Adrenal gland (tissue), 12 donors: ENCODE measurements around the gene HYAL3. TPM values are rescaled to one million over a fixed set of nuclear protein-coding genes. Genes with fewer than 3 reads are reported as not detected.

ENCODE experiments used
- DNase-seq, 7 donors: peaks; one replicate each; pipeline ENCODE4 v3.0.0-alpha.2; 2019 to 2020
- H3K27ac ChIP-seq, 5 donors: fragments of 200-600 bp; sonication (generic) in 4 of 5; 1 replicate in 3 of 5; 2 replicates in 2 of 5; pipeline versions ENCODE4 v1.5.1 to v1.8.0; 2016 to 2020; ENCODE audit warnings: mild to moderate bottlenecking in 1 of 5
- H3K27me3 ChIP-seq: fragments of 200-600 bp; 2 replicates; pipeline ENCODE4 v1.8.0; 2021
- H3K36me3 ChIP-seq, 2 donors: fragments of 200-600 bp; replicated peaks in 1 of 2; 1 replicate in 1 of 2; 2 replicates in 1 of 2; pipeline versions ENCODE4 v1.5.1 to v1.8.0; 2018 to 2022
- H3K4me1 ChIP-seq, 2 donors: fragments of 200-600 bp; replicated peaks in 1 of 2; 1 replicate in 1 of 2; 2 replicates in 1 of 2; pipeline versions ENCODE4 v1.5.1 to v1.8.0; 2018 to 2021
- H3K4me3 ChIP-seq, 4 donors: fragments of 200-600 bp; sonication (generic) in 3 of 4; one replicate each; pipeline ENCODE4 v1.5.1; 2016 to 2018
- H3K9me3 ChIP-seq, 3 donors: fragments of 200-600 bp; sonication (generic) in 1 of 3; replicated peaks in 1 of 3; 1 replicate in 2 of 3; 2 replicates in 1 of 3; pipeline versions ENCODE4 v1.5.1 to v1.8.0; 2016 to 2021
- POLR2A ChIP-seq, 2 donors: fragments of 450-650 bp; IDR thresholded peaks; one replicate each; pipeline ENCODE4 v1.6.1; 2017; ENCODE audit warnings: antibody characterized with exemption in 2 of 2, mild to moderate bottlenecking in 2 of 2, moderate library complexity in 1 of 2
- WGBS, 4 donors: extraction: QIAGEN DNeasy Blood & Tissue Kit in 2 of 4; methylation state at CpG; one replicate each; pipeline versions ENCODE4 v1.1.5 to v1.1.7; 2013 to 2017; 5-methylcytosine and 5-hydroxymethylcytosine counted together
- intact Hi-C, 2 donors: fragments of 100-400 bp; cut with DNase I; formaldehyde crosslinking; loops; one replicate each; pipeline versions ENCODE4 v1.14.1 to v1.15.0; 2022 to 2023
- polyA plus RNA-seq, 3 donors: library from polyadenylated mRNA; stranded (reverse); fragments of 200-250 nt in 2 of 3; fragments of 350-450 nt in 1 of 3; fragmentation: Illumina TruSeq in 1 of 3; extraction: RNeasy Lipid Tissue Mini Kit (QIAGEN cat#74804) in 1 of 3; gene quantifications; one replicate each; pipeline ENCODE4 v1.2.3, GENCODE V29; 2013 to 2014
- total RNA-seq, 9 donors: library from RNA; depleted of rRNA in 4 of 9; stranded (reverse); fragments of >200 nt in 4 of 9; fragments of 120-200 nt in 1 of 9; fragmentation: NEBNext Ultra II Directional in 1 of 9; extraction: Animal tissue kit (Norgen Biotek cat#: 25700) in 1 of 9; gene quantifications; one replicate each; pipeline versions ENCODE4 v1.1.0 to v1.2.4, GENCODE V29; 2013 to 2023
- TF ChIP-seq, protein P1 (sequence below), 6 experiments: fragments of 450-650 bp in 4 of 6; fragments of 200-600 bp in 2 of 6; sonication (generic) in 1 of 6; IDR thresholded peaks; 1 replicate in 5 of 6; 2 replicates in 1 of 6; pipeline versions ENCODE4 v1.5.1 to v1.8.0; 2016 to 2021; ENCODE audit warnings: antibody characterized with exemption in 6 of 6, mild to moderate bottlenecking in 2 of 6, moderate library complexity in 1 of 6
- donor health status: healthy with polysubstance abuse.
- donor health status: Bipolar disorder and iron deficiency.
- donor health status: DM: yes; HTN: yes; CAD: no.
- donor health status: DM: no; HTN: no; CAD: no.
- donor health status: DM: no; HTN: no; CAD: no.
- donor health status: DM: yes; HTN: yes; CAD: no.

Gene HYAL3
- total and polyA plus RNA-seq, 12 donors: 1.7 to 6.8 (median 3.4) TPM

DNA sequence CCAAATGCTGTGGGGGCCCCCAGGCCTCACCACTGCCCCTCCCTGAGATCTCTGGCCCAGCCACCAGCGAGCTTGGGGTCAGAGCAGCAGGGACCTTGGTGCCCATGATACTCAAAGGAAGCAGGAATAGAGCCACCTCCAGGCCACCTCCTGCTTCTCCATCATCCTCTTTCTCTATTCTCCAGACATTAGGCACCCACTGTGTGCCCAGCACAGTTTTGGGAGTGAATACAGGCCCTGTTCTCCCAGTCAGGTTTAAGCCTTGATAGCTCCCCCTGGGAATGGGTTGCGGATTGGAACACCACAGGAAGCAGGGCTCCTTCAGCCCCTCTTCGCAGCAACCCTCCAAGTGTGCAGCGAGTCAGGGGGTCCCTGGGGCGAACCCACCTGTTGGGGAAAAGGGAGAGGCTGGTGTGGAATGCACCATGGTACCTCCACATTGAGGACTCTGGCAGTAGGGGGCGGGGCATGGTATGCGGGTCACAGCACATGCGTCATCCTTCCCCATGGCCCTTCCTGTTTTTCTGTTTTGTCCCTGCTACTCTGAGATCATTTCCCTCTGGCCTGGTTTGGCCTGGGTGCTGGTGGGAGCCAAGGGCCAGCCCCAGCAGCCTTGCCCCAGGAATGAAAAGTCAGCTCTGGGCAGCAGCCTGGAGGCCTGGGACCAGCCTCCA, 44.5 kb downstream of the HYAL3 start:
- intact Hi-C loops: no loop called here
- Histone ChIP-seq H3K4me1 (peaks cover 0 to 34% of the 10 kb centered on the region in 2 donors), H3K27ac (peak overlapping the region; percentile 16 to 86 (median 60)), H3K36me3 (peaks cover 0 to 67% of the 10 kb centered on the region in 2 donors), H3K9me3 (no peaks in the 10 kb centered on the region), H3K27me3 (no peaks in the 10 kb centered on the region), H3K4me3 (no peak overlapping the region)
- 62 to 68% (median 64%) methylated on average over 4 to 8 of the region's 8 CpGs for WGBS, 4 donors
- peak in 1 of 2 donors; percentile 11 for TF ChIP-seq POLR2A (IDR thresholded peaks at IDR 0.05)
- TF ChIP-seq, protein P1, sequence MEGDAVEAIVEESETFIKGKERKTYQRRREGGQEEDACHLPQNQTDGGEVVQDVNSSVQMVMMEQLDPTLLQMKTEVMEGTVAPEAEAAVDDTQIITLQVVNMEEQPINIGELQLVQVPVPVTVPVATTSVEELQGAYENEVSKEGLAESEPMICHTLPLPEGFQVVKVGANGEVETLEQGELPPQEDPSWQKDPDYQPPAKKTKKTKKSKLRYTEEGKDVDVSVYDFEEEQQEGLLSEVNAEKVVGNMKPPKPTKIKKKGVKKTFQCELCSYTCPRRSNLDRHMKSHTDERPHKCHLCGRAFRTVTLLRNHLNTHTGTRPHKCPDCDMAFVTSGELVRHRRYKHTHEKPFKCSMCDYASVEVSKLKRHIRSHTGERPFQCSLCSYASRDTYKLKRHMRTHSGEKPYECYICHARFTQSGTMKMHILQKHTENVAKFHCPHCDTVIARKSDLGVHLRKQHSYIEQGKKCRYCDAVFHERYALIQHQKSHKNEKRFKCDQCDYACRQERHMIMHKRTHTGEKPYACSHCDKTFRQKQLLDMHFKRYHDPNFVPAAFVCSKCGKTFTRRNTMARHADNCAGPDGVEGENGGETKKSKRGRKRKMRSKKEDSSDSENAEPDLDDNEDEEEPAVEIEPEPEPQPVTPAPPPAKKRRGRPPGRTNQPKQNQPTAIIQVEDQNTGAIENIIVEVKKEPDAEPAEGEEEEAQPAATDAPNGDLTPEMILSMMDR (IDR thresholded peaks at IDR 0.05): no peak
- DNase-seq: peak in 6 of 7 donors; percentile 67 to 89 (median 74)

DNA sequence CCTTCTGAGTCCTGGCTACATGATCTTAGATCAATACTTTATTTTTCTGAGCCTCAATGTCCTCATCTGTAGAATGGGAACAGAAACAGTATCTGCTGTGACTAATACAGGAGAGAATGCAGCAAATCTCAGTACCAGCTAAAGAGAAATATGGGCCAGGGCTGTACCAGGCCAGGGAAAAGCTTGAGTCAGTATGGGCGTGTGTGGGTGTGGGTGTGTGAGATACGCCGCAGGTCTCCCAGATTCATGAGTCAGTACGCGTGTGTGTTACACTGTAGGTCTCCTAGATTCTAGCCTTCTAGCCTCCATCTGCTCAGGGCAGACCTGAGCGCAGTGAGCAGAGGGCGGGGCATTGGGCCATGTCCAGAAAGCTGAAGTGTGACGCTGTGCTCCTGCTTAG, 48.0 kb downstream of the HYAL3 start:
- peaks cover 0 to 48% of the 10 kb centered on the region in 2 donors for H3K36me3 ChIP-seq
- no peak for TF ChIP-seq POLR2A (IDR thresholded peaks at IDR 0.05)
- TF ChIP-seq, protein P1 (IDR thresholded peaks at IDR 0.05): no peak

DNA sequence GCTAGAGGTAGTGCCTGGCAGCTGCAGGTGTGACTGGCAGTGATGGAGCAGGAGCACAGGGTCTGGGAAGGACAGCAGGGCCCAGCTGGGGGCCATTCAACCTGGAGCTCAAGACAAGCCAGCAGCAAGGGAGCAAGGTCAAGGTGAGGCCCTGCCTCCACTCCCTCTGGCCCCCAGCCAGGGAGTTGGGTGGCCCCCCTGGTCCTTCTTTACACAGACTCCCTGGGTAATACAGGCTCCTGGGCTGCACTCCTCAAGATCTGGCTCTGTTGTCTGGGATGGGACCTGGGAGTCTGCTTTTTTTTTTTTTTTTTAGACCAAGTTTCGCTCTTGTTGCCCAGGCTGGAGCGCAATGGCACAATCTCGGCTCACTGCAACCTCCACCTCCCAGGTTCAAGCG, 48.7 kb downstream of the HYAL3 start:
- no peaks in the 10 kb centered on the region for H3K27me3 ChIP-seq
- no peak overlapping the region for H3K4me3 ChIP-seq
- H3K9me3 ChIP-seq: no peaks in the 10 kb centered on the region
- 79 to 100% (median 89%) methylated on average over 1 to 4 of the region's 4 CpGs for WGBS, 4 donors
- intact Hi-C loops: no loop called here
- H3K27ac ChIP-seq: peak overlapping the region in 1 of 5 donors; percentile 84
- H3K36me3 ChIP-seq: peaks cover 0 to 41% of the 10 kb centered on the region in 2 donors
- TF ChIP-seq, protein P1 (IDR thresholded peaks at IDR 0.05): no peak
- TF ChIP-seq POLR2A (IDR thresholded peaks at IDR 0.05): no peak
- H3K4me1 ChIP-seq: peaks cover 31 to 72% of the 10 kb centered on the region in 2 donors
- peak in 1 of 7 donors; percentile 65 for DNase-seq

More for the DNA sequence above, 48.0 kb downstream of the HYAL3 start:
- peak in 5 of 7 donors; percentile 61 to 75 (median 69) for DNase-seq
- H3K4me3 ChIP-seq: no peak overlapping the region
- H3K9me3 ChIP-seq: no peaks in the 10 kb centered on the region
- intact Hi-C loops: no loop called here
- 47 to 63% (median 52%) methylated on average over 8 of the region's 8 CpGs for WGBS, 4 donors
- H3K4me1 ChIP-seq: peaks cover 24 to 65% of the 10 kb centered on the region in 2 donors
- no peaks in the 10 kb centered on the region for H3K27me3 ChIP-seq
- H3K27ac ChIP-seq: peak overlapping the region in 2 of 5 donors; percentile 18 to 71

DNA sequence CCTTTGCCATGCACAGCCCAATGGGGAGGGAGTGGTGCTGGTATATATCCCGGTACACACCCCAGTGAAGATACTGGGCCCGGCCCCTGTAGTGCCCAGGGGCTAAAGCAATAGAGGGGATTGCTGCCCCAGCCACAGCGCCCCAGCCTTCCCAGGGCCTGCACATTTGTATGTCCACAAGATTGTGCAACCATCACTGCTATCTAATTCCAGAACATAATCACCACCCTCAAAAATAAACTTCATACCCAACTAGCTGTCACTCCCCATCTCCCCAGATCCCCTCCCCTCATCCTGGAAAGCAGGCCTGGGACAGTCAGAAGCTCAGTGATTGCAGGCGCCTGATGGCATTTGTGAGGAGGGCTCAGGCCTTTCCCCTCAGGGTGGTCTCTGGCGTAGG, 49.7 kb downstream of the HYAL3 start:
- Histone ChIP-seq H3K36me3 (peaks cover 0 to 32% of the 10 kb centered on the region in 2 donors), H3K27me3 (no peaks in the 10 kb centered on the region), H3K27ac (peak overlapping the region in 1 of 5 donors; percentile 84), H3K4me3 (no peak overlapping the region), H3K9me3 (no peaks in the 10 kb centered on the region), H3K4me1 (peaks cover 36 to 74% of the 10 kb centered on the region in 2 donors)
- TF ChIP-seq, protein P1 (IDR thresholded peaks at IDR 0.05): no peak
- TF ChIP-seq POLR2A (IDR thresholded peaks at IDR 0.05): no peak
- no peak for DNase-seq
- WGBS, 4 donors: 88 to 100% (median 92%) methylated on average over 1 to 5 of the region's 5 CpGs; no CpG with 5 or more reads in 1 of the 4 donors
- intact Hi-C loops: no loop called here
